Kidney capillary endothelial cell (primary cell): ENCODE measurements around the gene MALT1.
"Not testable (repeated sequence)": the region's sequence is repeated elsewhere in the genome, so short reads cannot be mapped to it uniquely, and the experiment has no call there.

Source experiments
- DNase-seq: peaks from one replicate; pipeline ENCODE4 v3.0.0-alpha.2; 2018; ENCODE audit warnings: low spot score

The MALT1 gene

GRCh38 chr18:58653144-58653722 lies 18.0 kb upstream of the MALT1 start:
- DNase-seq, result not testable (repeated sequence)

DNA sequence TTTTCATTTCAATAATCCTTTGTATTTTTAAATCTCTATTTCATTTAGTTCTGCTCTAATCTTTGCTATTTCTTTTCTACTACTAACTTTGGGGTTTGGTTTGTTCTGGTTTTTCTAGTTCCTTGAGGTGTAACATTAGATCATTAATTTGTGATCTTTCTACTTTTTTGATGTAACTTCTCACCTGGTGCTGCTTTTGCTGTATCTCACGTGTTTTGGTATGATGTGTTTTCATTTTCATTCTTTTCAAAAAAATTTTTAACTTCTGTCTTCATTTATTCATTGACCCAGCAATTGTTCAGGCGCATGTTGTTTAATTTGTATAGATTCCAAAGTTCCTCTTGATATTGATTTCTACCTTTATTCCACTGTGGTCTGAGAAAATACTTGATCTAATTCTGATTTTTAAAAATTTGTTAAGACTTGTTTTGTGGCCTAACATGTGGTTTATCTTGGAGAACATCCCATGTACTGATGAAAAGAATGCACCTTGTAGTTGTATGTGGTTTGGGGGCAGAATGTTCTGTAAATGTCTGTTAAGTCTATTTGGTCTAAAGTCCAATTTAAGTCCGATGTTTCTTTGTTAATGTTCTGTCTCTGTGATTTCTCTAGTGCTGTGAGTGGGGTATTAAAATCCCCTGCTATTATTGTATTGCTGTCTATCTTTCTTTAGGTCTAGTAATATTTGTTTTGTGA lies 17.3 kb upstream of the MALT1 start:
- no peak for DNase-seq

- no peak for DNase-seq
Observed at GRCh38 chr18:58654896-58655614, 16.2 kb upstream of the MALT1 start.

- no peak for DNase-seq
Observed at GRCh38 chr18:58657081-58657480, 14.2 kb upstream of the MALT1 start.

- DNase-seq, result no peak
Observed at GRCh38 chr18:58657494-58657893, 13.8 kb upstream of the MALT1 start.

GRCh38 chr18:58659691-58660090 lies 11.6 kb upstream of the MALT1 start:
- no peak for DNase-seq

GRCh38 chr18:58660915-58661314 lies 10.3 kb upstream of the MALT1 start:
- no peak for DNase-seq

- no peak for DNase-seq
Observed at GRCh38 chr18:58661423-58661822, 9.8 kb upstream of the MALT1 start.

DNA sequence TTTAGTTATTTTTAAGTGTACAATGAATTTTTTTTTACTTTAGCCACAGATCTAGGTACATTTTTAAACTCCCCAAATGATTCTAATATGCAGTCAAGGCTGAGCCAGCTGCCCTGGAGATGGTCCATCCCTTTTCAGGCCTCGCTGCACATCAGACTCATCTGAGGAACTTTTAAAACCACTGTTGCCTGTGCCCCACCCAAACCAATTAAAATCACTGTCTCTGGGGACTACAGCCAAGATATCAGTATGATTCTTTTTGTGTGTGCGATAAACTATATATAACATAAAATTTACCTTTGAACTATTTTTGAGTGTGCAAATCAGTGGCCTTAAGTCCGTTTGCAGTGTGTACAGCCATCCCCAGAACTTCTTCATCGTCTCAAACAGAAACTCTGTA lies 9.1 kb upstream of the MALT1 start:
- no peak for DNase-seq

- no peak for DNase-seq
Observed at GRCh38 chr18:58666176-58666575, 5.1 kb upstream of the MALT1 start.

DNA sequence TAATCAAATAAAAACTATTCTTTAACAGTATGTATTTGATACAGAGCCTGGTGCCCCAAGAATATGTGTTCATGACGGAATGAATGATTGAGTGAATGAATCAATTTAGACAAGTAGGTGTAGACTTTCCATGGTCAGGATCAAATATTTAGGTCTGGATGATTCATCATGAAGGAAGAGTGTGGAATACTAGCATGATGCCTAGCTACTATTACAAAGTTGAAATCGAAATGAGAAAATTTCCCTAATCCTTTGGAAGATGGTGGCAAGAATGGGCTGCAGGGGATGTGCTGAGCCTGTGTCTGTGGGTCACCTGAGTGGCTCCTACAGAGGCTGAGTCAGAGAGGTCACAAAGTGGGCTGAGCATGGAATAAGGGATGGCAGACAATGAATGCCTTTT lies 3.1 kb upstream of the MALT1 start:
- DNase-seq, result no peak

DNA sequence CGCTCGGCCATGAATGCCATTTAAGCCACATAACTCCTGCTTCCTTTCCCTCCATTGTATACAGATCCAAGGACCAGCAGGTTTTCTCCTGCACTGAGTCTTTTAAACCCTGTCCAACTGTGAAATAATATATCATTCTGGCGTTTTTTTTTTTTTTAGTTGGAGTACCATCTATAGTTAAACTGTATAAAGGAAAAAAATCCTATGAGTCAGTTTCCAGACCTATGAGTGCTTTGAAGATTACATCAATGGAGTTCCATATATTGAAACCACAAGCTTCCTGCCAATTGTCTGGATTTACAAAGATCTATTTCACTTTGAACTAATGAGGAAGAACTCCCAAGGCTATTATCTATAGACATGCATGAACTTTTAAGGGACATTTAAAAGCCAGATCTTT lies 2.4 kb upstream of the MALT1 start:
- peak; percentile 58 for DNase-seq

DNA sequence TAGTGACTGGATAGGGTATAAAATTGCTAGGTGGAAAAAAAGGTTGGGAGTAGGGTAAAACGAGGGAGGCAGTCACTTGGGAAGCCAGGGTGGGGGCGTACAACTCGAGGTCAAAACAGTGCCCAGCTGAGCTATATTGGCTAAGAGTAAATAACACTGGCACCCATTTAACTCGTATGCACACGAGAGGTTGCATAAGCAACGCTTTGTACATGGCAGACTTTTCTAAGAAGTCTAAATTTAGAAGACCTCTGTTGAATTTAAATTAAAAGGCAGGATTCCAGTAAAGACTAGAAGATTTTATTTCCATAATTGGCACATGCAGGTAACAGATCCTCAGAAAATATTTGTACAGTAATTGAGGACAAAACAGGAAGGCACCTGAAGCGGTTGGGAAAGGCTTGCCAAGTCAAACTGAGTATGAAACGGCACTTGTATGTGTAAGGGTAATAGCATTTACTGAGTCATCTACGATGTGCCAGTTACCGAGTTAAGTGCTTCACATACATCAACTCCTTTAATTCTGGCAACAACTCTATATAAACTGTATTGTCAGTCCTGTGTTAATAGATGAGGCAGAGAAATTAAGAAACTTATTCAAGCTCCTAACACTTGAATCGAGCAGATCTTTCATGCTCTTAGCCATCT lies 1.4 kb upstream of the MALT1 start:
- DNase-seq, result no peak

- no peak for DNase-seq
Observed at GRCh38 chr18:58670404-58671110, 708 bp upstream of the MALT1 start.

DNA sequence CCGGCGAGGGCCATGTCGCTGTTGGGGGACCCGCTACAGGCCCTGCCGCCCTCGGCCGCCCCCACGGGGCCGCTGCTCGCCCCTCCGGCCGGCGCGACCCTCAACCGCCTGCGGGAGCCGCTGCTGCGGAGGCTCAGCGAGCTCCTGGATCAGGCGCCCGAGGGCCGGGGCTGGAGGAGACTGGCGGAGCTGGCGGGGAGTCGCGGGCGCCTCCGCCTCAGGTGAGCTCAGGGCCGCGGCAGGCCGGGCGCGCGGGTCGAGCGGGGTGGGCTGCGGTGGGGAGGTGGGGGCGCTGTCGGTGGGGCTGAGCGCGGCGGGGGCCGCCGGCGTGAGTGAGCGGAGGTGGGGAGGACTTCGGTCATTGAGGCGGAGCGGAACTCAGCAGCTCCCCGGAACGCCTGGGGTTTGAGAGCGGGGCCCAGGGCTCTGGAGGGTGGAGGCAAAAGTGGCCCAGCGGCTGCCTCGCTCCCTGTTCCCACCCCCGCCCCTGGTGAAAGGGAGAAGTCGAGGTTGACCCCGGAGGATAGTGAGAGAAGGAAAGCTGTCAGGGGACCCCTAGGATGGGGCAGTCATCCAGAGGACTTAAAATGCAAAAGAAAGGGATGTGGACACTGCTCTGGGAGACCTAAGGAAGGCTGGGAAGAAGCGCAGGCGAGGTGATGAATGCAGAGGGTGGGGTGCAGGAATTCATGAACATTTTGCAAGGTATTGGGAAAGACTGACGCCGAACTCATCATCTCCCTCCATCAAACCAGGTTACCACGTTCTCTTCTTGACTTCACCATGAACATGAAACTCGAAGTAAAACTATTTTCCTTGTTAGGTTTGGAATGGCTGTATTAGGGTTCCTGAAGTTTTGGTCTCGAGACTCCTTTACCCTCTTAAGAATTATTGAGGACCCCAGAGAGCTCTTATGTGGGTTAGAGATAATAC lies 633 bp downstream of the MALT1 start:
- DNase-seq, result no peak

DNA sequence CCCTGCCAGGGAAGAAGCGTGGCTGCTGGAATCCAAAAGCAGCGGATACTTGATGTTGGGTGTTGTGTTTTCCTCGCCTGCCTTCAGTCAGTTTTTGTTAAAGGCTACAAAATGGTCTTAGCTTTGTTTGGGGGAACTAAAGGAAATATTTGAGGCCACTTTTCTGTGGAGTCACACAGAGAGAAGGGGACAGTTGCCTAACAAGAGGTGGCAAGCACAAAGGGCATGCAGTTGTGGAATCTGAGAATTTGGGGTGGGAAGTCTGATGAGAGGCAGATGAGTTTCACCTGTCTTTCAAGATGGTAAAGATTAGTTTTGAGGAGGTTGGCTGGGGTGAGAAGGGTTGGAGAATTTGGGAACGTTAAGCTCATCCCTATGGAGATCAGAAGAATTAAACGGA lies 2.9 kb downstream of the MALT1 start:
- DNase-seq, result no peak

GRCh38 chr18:58674863-58675472 lies 3.7 kb downstream of the MALT1 start:
- no peak for DNase-seq

DNA sequence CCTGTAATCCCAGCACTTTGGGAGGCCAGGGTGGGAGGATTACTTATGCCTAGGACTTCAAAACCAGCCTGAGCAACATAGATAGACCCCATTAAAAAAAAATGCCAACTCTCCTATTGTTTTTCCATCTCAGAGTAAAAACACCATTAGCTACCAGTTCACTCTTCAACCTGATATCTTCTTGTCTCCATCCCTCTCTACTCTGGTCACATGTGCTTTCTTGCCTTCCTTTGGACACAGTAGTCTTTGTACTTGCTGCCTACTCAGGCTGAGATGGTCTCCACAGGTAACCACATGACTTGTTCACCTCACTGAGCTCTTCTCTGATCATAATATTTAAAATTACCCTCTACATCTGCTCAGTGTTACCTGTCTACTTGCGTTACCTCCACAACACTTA lies 5.0 kb downstream of the MALT1 start:
- DNase-seq, result no peak

DNA sequence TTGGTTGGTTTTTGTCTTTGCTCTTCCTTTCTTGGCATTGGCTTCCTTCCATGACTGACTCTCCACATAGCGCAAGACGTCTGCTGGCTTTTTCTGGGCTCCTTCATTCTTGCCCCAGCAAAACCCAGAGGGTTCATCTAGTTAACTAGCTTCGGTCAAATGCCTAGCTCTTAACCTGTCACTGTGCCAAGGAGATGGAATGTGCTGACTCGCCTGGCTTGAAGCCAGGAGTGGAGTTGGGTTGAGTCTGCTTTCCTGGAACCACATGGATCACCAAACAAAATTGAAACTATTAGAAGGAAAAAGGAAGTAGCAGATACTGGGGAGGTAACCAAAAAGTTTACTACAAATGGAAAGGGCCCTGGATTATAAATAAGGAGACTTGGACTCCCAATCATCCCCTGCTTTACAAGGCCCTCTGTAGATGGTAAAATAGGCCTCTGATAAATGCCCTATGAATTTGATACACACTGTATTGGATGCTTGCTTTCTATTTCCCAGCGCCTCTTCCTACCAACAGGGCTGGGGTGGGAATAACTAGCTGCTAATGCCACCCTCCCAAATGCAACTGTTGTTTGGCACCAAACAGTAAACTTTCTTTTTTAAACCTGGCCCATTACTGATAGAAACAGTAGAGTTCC lies 11.3 kb downstream of the MALT1 start:
- peak; percentile 81 for DNase-seq

DNA sequence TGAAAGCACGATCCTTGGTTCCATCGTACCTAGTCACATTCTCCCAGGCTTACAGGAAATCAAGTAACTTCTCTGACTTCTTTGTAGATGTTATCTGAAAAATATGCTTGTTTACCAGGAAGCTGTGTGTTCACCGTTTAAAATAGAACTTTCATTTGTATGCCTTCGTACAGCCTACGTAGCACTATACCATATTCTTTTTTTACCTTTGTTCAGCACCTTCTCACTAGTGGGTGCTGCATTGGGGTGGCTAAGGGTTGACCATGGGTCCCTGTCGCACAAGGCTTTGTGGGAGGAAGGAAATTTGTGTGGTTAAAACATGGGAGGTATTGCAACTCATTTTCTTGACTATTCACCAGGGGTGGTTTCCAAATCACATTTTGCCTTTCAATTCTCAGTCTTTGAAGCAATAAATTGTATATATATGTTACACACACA lies 16.6 kb downstream of the MALT1 start:
- DNase-seq, result peak; percentile 38
